NCI-H146 treated with DMSO at 0.1 percent for 48 hours (cell line): ENCODE measurements around the gene AFMID.
A peak's percentile ranks its signal among the peaks of the same experiment; 100 is the strongest.
"Not testable (repeated sequence)": the region's sequence is repeated elsewhere in the genome, so short reads cannot be mapped to it uniquely, and the experiment has no call there.

Experiments
- DNase-seq: peaks from one replicate; lab custom pipeline; 2025; ENCODE audit not compliant: unreplicated experiment; lab: John Stamatoyannopoulos, UW

The AFMID gene, protein sequence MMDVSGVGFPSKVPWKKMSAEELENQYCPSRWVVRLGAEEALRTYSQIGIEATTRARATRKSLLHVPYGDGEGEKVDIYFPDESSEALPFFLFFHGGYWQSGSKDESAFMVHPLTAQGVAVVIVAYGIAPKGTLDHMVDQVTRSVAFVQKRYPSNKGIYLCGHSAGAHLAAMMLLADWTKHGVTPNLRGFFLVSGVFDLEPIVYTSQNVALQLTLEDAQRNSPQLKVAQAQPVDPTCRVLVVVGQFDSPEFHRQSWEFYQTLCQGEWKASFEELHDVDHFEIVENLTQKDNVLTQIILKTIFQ

DNA sequence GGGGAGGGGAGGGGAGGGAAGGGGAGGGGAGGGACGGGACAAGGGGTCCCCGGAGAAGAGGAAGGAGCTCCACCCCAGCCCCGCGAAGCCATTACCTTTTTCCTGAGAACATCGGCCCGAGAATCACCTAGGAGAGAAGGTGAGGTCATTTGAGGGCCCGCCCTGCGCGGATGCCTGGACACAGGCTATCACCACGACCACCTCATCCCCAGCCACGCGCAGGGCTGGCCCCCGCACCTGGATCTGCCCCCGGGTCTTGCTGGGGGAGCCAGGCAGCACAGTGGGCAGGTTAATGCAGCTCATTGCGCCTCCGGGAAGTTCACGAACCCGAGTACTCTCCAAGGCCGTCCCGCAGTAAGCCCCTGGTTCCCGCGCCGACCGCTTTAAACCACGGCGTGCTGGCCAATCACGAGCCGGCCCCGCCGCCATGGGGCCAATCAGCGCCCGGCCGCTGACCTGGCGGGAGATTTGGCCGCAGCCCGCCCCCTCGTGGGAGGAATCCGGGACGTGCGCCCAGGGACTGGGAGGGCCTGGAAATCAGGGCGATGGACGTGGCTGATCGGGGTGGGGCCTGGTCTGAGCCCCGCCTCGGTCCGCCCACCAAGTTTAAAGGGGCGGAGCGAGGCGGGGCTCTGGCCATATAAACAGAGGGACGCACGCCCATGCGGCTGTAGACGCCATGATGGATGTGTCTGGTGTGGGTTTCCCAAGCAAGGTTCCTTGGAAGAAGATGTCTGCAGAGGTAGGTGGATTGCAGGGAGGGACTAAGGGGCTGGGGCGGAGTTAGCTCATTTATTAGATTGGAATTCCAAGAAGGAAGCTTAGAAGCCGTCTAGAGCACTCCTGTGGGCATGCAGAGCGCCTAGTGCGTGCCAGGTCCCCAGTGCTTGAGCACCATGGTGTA is at the start of gene AFMID, which contains the start of gene TK1:
Gene AFMID, plus strand, starts transcription at position 671 of the 904 bp plus-strand sequence. Its CDS starts 9 bp downstream, at position 680.
Gene TK1, minus strand, starts transcription at position 361 of the 904 bp plus-strand sequence. Its CDS starts 58 bp downstream, at position 303.
- peak; percentile 94 for DNase-seq

DNA sequence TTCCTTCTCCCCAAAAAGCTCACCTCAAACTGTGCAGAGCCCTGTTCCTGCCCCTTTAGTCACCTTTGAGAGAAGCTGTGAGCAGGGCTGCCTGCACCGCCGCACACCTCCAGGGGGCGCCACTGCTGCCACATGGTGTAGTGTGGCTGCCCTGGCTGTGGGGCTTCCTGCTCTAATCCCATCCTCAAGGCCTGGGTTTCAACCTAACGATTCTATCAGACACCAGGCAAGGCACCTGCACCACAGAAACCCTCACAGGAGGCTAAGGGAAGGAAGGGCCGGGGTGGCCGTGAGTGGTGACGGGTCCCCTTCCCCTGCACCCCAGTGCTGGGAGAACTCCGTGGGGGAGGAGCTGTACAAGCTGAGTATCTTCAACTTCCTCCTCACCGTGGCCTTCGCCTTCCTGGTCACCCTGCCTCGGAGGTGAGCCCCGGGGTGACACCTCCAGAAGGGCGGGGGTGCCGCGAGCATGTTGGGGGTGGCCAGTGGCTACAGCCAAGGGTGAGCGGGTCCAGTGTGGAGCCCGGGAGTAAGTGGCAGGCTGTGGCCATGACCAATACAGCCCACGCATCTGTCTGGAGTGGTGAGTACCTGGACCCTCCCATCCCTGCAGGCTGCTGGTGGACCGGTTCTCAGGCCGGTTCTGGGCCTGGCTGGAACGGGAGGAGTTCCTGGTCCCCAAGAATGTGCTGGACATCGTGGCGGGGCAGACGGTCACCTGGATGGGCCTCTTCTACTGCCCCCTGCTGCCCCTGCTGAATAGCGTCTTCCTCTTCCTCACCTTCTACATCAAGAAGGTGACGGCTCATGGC is 49.6 kb upstream of the AFMID start:
- DNase-seq = no peak

DNA sequence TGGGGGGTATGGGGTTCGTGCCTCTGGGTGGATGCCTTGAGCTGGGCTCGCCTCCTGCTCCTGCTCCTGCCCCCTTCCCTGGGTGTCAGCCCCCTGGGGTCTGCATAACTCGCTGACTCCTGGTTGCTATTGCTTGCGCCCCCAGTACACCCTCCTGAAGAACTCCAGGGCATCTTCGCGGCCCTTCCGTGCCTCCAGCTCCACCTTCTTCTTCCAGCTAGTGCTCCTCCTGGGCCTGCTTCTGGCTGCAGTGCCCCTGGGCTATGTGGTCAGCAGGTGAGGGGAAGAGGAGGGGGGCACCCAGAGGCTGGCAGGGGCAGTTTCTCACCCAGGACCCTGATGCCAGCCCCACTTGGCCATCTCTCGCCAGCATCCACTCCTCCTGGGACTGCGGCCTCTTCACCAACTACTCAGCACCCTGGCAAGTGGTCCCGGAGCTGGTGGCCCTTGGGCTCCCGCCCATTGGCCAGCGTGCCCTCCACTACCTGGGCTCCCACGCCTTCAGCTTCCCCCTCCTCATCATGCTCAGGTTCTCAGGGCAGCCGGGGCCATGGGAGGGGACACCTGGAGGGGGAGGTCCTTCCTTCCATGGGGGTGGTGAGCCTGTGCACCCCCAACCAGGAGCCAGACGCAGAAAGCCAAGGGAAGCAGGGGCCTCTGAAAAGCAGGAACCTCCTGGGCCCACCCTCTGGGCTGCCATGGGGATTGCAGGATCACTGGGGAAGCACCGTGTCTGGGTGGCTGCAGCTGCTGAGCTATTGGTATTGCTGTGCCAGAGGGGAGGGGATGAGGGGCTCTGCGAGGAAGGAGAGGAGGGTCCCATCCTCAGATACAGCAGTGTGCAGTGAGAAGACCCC is 48.7 kb upstream of the AFMID start:
- DNase-seq = no peak

- DNase-seq = not testable (repeated sequence)
Measured at GRCh38 chr17:78139861-78140168, 47.3 kb upstream of the AFMID start.

- DNase-seq = peak; percentile 90
Measured at GRCh38 chr17:78140169-78141051, 46.8 kb upstream of the AFMID start.

DNA sequence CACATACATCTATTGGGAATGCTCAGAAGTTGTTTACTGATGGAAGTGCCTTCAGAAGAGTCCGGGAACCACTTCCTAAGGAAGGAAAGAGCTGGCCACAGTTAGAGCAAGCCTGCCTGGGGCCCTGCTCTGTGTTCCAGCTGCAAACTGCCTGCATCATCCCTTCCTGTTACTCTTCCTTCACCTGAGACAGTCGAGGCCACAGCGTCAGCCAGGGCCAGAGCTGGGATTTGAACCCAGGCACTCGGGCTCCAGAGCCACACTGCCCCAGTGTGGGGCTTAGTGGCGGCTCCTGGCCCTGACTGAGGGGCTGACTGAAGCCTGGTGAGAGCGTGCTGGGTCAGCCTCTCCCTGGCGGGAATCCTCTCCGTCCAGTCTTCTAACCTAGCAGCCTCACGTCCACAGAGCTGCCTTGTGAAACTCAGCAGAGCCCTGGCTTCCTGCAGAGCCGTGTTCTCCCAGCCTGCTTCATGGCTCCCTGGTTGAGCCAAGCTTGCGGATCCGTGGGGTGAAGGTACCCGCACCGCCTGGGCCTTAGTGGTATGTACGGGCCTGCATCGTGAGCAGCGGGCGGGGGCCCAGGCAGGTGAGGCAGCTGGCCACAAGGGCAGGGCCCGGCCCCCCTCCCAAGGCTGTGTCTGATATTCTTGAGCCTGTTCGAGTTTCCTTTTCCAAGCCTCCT is 45.6 kb upstream of the AFMID start:
- no peak for DNase-seq

DNA sequence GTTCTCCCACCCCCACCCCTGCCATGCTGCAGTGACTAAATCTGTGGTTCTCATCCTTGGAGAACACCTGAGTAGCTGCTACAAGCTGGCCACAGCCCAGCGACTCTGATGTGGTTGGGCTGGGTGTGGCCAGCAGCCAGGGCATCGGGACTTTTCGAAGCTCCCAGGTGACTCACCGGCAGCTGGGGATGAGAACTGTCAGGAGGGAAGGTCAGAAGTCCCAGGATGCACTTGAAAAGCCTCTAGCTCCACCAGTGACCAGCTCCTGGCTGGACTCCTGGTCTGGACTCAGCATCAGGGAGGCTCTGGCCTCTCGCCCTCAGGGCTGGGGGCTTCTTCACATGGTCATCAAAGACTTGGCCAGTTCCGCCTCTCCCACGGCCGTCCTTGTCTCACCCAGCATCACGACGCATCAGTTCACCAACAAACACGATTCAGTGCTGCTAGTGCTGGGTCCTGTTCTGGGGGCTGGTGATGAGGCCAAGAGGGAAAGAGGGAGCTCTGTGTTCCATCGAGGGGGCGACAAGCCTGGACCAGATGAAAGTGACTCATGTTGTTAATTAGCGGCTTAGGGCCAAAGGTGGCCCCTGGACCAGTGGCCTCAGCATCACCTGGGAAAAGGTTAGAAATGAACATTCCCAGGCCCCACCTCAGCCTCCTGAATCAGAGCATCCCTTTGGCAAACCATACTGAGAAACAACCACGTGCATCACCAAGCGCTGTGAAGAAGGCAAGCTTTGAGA is 44.9 kb upstream of the AFMID start:
- DNase-seq = no peak

GRCh38 chr17:78143214-78144146 is 43.7 kb upstream of the AFMID start:
- no peak for DNase-seq

DNA sequence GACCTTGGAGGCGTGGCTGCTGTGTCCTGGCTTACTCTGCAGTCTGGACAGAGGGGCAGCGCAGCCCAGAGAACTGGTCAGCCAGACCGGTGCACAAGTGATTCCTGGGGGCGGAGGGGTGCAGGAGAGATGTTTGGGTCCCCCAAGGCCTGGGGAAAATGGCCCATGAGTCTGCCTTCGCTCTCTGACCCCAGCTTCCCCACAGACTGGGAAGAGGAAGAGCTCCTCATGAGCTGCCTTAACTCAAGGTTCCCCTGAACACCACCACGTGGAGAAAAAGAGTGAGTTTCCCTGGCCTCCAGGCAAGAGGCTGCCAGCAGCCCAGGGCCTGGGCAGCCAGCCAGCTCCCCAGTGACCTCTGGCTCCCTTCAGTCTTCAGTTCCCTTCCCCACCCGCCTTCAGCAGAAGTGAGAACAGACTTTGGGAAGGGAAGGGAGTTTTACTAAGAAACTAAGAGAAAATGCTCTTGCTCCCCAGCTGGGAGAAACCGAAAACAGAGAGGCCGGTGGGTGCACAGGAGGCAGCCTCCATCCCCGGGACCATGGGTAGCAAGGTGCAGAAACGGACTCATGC is 42.9 kb upstream of the AFMID start:
- no peak for DNase-seq

DNA sequence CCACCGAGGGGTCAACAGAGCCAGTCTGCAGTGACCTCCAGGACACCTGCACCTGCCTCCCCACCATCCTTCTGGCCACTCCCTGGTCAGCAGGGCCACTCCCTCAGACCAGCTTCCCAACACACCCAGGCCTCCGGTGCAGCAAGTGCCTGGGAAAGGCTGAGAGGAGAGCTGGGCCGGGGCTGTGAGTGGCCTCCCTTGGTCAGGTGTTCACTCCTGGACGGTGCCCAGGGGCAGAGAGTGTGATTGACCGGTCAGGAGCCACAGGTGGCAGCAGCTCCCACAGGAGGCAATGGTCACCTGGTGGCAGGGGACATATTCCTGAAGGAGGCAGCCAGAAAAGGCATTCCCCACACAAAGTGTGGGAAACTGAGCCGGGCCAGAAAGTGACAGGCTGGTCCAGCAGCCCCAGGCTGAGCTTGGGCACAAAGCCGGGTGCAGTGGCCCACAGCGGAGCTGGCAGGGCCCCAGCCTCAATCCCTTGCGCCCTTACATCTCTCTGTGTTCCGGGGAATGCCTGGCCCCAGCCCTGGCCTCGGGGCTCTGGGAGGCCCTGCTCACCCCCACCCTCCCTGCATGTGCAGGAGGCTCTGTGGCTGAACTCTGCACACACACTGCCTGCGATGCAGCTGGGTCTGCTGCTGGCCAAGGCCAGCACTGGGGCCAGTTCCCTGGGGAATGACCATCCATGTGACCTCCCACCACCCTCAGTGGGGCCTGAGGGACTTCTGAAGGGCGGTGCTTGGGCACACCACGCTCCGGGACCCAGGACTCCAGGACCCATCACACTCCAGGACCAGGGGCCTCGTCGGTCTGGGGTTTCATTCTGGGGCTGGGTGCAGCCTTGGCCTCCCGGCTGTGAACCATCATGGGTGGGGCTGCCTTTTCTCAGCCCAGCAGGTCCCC is 42.2 kb upstream of the AFMID start:
- DNase-seq = no peak

GRCh38 chr17:78146471-78146869 is 40.7 kb upstream of the AFMID start:
- DNase-seq = no peak

DNA sequence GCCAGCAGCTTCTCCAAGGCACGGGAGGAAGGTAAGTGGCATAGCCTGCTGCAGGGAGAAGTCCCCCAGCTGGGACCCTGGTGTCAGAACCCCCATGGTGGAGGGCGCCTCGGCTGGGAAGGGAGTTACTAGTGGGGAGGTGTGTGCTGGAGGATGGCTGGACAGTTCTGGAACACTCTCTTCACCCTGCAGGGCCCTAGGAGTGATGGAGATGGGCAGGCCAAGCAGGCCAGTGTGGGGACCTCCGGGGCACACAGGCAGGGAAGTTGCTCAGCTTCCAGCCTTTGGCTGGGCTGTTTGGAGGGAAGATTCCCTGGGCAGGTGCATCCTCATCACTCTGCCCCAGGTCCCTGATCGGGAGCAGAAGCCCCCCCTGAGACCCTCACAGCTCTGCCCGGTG is 40.3 kb upstream of the AFMID start:
- no peak for DNase-seq

DNA sequence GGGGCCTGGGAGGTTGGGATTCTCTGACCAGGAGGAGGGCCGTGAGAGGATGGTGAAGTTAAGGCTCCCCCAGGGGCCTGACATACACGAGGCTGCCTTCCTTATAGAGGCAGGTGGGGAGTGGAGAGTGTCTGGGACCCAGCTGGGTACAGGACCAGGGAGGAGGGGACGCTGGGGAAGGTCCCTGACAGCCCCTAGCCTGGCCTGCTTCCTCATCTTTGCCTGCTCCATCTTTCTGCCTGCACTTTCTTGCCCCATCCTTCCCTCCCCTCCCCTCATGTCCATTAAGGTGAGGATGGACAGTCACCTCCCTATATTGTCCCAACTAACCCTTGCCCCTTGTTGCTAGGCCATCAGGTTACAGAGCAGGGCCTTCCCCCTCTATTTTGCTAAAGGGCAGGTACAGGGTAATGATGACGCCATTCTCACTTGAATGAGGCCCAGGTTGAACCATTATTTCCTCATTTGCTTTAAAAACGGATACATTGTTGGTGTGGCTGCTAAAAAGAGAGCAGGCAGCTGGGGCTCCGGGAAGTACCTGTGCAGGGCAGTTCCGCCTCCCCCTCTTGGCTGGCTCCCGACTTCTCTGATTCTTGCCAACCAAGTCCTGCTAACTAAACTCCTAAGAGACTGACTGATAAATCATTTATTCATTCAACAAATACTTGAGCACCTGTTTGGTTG is 39.7 kb upstream of the AFMID start:
- no peak for DNase-seq

DNA sequence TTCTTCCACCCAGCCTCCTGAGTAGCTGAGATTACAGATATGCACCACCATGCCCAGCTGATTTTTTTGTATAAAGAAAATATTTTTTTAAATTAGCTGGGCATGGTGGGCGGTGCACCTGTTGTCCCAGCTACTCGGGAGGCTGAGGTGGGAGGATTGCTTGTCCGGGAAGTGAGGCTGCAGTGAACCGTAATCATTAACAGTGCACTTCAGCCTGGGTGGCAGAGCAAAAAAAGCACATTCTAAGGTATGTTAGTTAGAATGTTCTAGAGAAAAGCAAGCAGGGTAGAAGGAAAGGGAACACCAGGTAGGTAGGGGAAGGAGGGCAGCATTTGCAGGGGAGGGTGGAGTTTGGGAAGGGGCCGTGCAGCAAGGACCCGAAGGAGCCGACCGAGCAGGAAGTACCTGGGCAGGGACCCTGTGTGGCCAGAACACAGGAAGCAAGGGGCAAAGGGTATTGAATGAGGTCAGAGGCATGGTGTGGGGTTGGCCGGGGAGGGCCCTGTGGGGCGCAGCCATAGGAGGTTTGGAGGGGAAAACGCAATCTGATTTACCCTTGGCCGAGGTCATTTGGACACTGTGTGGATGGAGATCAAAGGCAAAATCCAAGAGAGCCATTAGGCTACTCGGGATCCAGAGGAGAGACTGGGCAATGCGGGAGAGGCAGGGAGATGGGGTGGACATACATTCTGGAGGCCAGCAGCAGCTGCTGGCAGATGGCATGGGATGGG is 38.7 kb upstream of the AFMID start:
- DNase-seq = no peak
